DOHH2 (cell line): ENCODE data around the gene CYP4F12.

ENCODE experiments used
- H3F3A ChIP-seq: fragments of 200-600 bp; sonication (generic), shearing (Covaris generic); 2 replicates; pipeline ENCODE4 v1.6.0; 2016; ENCODE audit warnings: antibody characterized with exemption, mild to moderate bottlenecking; ENCODE audit not compliant: control insufficient read depth, insufficient read depth
- H3K27ac ChIP-seq: fragments of 200-600 bp; sonication (generic); 2 replicates; pipeline ENCODE4 v1.5.1; 2014; ENCODE audit warnings: low read depth, mild to moderate bottlenecking, low read length, moderate library complexity
- H3K27me3 ChIP-seq: fragments of 200-600 bp; sonication (generic); 2 replicates; pipeline ENCODE4 v1.6.1; 2014; ENCODE audit warnings: mild to moderate bottlenecking, low read length, mixed read lengths; ENCODE audit not compliant: control insufficient read depth
- H3K36me3 ChIP-seq: fragments of 200-600 bp; sonication (generic); 2 replicates; pipeline ENCODE4 v1.6.1; 2014; ENCODE audit warnings: mild to moderate bottlenecking, low read length, moderate library complexity, mixed read lengths; ENCODE audit not compliant: control insufficient read depth
- H3K4me1 ChIP-seq: fragments of 200-600 bp; sonication (generic); 2 replicates; pipeline ENCODE4 v1.6.1; 2014; ENCODE audit warnings: mild to moderate bottlenecking, low read length, mixed read lengths; ENCODE audit not compliant: control insufficient read depth
- H3K4me2 ChIP-seq: fragments of 200-600 bp; sonication (generic); 2 replicates; pipeline ENCODE4 v1.6.0; 2014; ENCODE audit warnings: mild to moderate bottlenecking, low read length, moderate library complexity
- H3K4me3 ChIP-seq: fragments of 200-600 bp; sonication (generic); 2 replicates; pipeline ENCODE4 v1.5.1; 2014; ENCODE audit warnings: mild to moderate bottlenecking, low read length, mixed read lengths
- H3K79me2 ChIP-seq: fragments of 200-600 bp; sonication (generic); 2 replicates; pipeline ENCODE4 v1.6.1; 2014; ENCODE audit warnings: mild to moderate bottlenecking, low read length, mixed read lengths; ENCODE audit not compliant: control insufficient read depth
- H3K9me2 ChIP-seq: fragments of 200-600 bp; sonication (generic); replicated peaks from 2 replicates; pipeline ENCODE4 v1.6.1; 2014; ENCODE audit warnings: mild to moderate bottlenecking, low read length, mixed read lengths; ENCODE audit not compliant: control insufficient read depth
- H3K9me3 ChIP-seq: fragments of 200-600 bp; sonication (generic); 2 replicates; pipeline ENCODE4 v1.6.1; 2014; ENCODE audit warnings: antibody characterized with exemption, low read length, mixed read lengths; ENCODE audit not compliant: control insufficient read depth, insufficient read depth
- H4K20me1 ChIP-seq: fragments of 200-600 bp; sonication (generic); 2 replicates; pipeline ENCODE4 v1.6.0; 2014; ENCODE audit warnings: low read depth, mild to moderate bottlenecking, antibody characterized with exemption, low read length, moderate library complexity; ENCODE audit not compliant: control insufficient read depth, insufficient read depth
- CTCF ChIP-seq: fragments of 200-600 bp; sonication (generic); IDR thresholded peaks from one replicate; pipeline ENCODE4 v1.5.1; 2014; ENCODE audit warnings: antibody characterized with exemption, mild to moderate bottlenecking, low read depth, low read length; ENCODE audit not compliant: poor library complexity, severe bottlenecking
- EZH2phosphoT487 ChIP-seq: fragments of 200-600 bp; sonication (generic); IDR thresholded peaks from 2 replicates; pipeline ENCODE4 v1.6.1; 2017; ENCODE audit warnings: borderline replicate concordance, mild to moderate bottlenecking, antibody characterized with exemption, low read length, moderate library complexity, mixed read lengths

Gene CYP4F12

GRCh38 chr19:15669440-15669839, 3.4 kb upstream of the CYP4F12 start:
- TF ChIP-seq EZH2phosphoT487: no peak
- no peak for TF ChIP-seq CTCF
- no peaks in the 10 kb centered on the region for H3K27me3 ChIP-seq
- H3K79me2 ChIP-seq: no peaks in the 10 kb centered on the region
- H3K4me3 ChIP-seq: no peak overlapping the region
- H3K4me2 ChIP-seq: no peak overlapping the region
- H3K9me3 ChIP-seq: no peaks in the 10 kb centered on the region
- H3F3A ChIP-seq: no peaks in the 10 kb centered on the region
- H3K9me2 ChIP-seq: no peaks in the 10 kb centered on the region
- no peak overlapping the region for H3K27ac ChIP-seq
- no peaks in the 10 kb centered on the region for H3K36me3 ChIP-seq
- no peaks in the 10 kb centered on the region for H4K20me1 ChIP-seq
- H3K4me1 ChIP-seq: no peaks in the 10 kb centered on the region

GRCh38 chr19:15669891-15670290, 3.0 kb upstream of the CYP4F12 start:
- no peaks in the 10 kb centered on the region for H3K79me2 ChIP-seq
- H3K27me3 ChIP-seq: no peaks in the 10 kb centered on the region
- H4K20me1 ChIP-seq: no peaks in the 10 kb centered on the region
- no peaks in the 10 kb centered on the region for H3K4me1 ChIP-seq
- no peaks in the 10 kb centered on the region for H3K9me2 ChIP-seq
- H3F3A ChIP-seq: no peaks in the 10 kb centered on the region
- TF ChIP-seq CTCF: no peak
- no peak for TF ChIP-seq EZH2phosphoT487
- H3K4me2 ChIP-seq: no peak overlapping the region
- no peak overlapping the region for H3K4me3 ChIP-seq
- no peak overlapping the region for H3K27ac ChIP-seq
- H3K9me3 ChIP-seq: no peaks in the 10 kb centered on the region
- H3K36me3 ChIP-seq: no peaks in the 10 kb centered on the region

GRCh38 chr19:15671237-15671821, 1.6 kb upstream of the CYP4F12 start:
- H3K9me3 ChIP-seq: no peaks in the 10 kb centered on the region
- TF ChIP-seq CTCF (no peak), EZH2phosphoT487 (no peak)

More at GRCh38 chr19:15671237-15671821, 1.6 kb upstream of the CYP4F12 start:
- Histone ChIP-seq H3K79me2 (no peaks in the 10 kb centered on the region), H3K36me3 (no peaks in the 10 kb centered on the region), H4K20me1 (no peaks in the 10 kb centered on the region), H3K9me2 (no peaks in the 10 kb centered on the region), H3K4me1 (no peaks in the 10 kb centered on the region), H3K4me2 (no peak overlapping the region), H3K27ac (no peak overlapping the region), H3K4me3 (no peak overlapping the region), H3K27me3 (no peaks in the 10 kb centered on the region), H3F3A (no peaks in the 10 kb centered on the region)
